ENCODE results near the gene DCAF5.

DNA sequence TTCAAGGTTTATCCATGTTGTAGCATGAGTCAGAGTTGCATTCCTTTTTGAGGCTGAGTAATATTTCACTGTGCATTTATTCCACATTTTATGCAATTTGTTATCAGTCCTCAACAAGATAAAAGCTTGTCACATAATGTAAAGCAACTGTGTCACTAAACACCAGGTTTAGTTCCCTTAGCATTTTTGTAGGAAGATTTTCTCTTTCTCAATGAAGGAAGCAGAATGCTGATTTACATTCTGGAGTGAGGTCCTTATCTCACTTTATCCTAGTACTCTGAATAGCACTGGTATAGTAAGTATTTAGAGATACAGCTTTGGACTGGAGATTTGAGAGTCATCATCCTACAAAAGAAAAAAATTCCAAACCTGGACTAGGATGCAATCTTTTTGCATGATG is 28.6 kb upstream of the DCAF5 start:
- TF ChIP-seq, protein P1, sequence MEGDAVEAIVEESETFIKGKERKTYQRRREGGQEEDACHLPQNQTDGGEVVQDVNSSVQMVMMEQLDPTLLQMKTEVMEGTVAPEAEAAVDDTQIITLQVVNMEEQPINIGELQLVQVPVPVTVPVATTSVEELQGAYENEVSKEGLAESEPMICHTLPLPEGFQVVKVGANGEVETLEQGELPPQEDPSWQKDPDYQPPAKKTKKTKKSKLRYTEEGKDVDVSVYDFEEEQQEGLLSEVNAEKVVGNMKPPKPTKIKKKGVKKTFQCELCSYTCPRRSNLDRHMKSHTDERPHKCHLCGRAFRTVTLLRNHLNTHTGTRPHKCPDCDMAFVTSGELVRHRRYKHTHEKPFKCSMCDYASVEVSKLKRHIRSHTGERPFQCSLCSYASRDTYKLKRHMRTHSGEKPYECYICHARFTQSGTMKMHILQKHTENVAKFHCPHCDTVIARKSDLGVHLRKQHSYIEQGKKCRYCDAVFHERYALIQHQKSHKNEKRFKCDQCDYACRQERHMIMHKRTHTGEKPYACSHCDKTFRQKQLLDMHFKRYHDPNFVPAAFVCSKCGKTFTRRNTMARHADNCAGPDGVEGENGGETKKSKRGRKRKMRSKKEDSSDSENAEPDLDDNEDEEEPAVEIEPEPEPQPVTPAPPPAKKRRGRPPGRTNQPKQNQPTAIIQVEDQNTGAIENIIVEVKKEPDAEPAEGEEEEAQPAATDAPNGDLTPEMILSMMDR (IDR thresholded peaks at IDR 0.05; ENCODE audit: low read depth, low read length), result no peak
- no peak for TF ChIP-seq EZH2phosphoT487 (IDR thresholded peaks at IDR 0.05; ENCODE audit: low read depth)
